Bronchial epithelial cell (primary cell): ENCODE data around the gene DEF6. TPM values are rescaled to one million over a fixed set of nuclear protein-coding genes. Genes with fewer than 3 reads are reported as not detected.

Experiments
- DNase-seq: peaks from one replicate; pipeline ENCODE4 v3.0.0-alpha.2; 2010; ENCODE audit warnings: low read depth
- FAIRE-seq: peaks from 2 replicates; lab custom pipeline; 2011; peaks lifted over from hg19 to GRCh38; lab: Jason Lieb, UNC
- H3K27me3 ChIP-seq: 2 replicates; pipeline ENCODE4 v1.5.1; 2011; ENCODE audit warnings: low read length; ENCODE audit not compliant: control insufficient read depth, insufficient read depth
- H3K36me3 ChIP-seq: 2 replicates; pipeline ENCODE4 v1.5.1; 2011; ENCODE audit warnings: low read length; ENCODE audit not compliant: control insufficient read depth, insufficient read depth
- H3K4me3 ChIP-seq: 2 replicates; pipeline ENCODE4 v1.5.1; 2011; ENCODE audit warnings: mild to moderate bottlenecking, low read depth, low read length, control low read depth
- total RNA-seq: library from RNA; depleted of rRNA; stranded (reverse); fragments of >200 nt; gene quantifications from 2 replicates; pipeline ENCODE4 v1.2.1, GENCODE V29; 2014
- TF ChIP-seq, protein P1 (sequence below): IDR thresholded peaks from 2 replicates; pipeline ENCODE4 v1.5.1; 2011; ENCODE audit warnings: mild to moderate bottlenecking, moderate library complexity, low read length, control low read depth, inconsistent platforms; ENCODE audit not compliant: insufficient read depth, severe bottlenecking

Gene DEF6, protein sequence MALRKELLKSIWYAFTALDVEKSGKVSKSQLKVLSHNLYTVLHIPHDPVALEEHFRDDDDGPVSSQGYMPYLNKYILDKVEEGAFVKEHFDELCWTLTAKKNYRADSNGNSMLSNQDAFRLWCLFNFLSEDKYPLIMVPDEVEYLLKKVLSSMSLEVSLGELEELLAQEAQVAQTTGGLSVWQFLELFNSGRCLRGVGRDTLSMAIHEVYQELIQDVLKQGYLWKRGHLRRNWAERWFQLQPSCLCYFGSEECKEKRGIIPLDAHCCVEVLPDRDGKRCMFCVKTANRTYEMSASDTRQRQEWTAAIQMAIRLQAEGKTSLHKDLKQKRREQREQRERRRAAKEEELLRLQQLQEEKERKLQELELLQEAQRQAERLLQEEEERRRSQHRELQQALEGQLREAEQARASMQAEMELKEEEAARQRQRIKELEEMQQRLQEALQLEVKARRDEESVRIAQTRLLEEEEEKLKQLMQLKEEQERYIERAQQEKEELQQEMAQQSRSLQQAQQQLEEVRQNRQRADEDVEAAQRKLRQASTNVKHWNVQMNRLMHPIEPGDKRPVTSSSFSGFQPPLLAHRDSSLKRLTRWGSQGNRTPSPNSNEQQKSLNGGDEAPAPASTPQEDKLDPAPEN
- total RNA-seq, result 25.0 and 26.0 TPM in 2 replicates

DNA sequence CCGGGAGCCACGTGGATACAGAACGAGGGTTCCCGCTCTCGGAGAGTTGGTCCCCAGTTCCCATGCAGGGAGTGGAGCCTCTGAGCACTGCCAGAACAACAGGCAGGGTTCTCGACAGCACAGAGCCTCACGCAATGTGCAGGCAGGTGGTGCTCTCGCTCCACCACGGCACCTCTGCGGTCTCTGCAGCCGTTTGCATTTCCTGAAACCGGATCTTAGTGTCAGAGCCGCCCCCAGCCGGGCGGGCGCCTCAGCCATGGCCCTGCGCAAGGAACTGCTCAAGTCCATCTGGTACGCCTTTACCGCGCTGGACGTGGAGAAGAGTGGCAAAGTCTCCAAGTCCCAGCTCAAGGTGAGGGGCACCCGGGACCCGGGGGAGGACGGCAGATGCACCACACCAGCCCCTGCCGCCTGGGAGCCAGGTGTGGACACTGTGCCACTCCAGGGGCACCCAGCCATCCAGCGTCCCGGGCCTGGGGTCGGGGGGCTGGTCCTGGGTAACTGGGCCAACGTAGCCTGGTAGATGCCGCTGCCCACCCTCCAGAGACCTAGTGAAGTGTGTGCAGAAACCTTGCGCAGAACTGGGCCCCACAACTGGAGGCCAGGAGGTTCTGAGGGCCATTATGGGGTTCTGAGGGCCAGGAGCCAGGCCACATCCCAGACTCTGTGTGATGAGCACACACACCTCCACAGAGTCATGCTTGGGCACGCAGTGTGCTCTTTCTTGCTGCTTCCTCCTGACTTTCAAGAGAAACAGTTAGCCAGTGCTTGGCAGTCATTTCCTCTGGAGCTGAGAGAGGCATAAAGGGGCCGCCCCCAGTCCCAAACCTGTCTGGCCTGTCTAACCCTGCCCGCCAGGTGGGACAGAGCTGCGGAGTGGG lies at the start of gene DEF6:
Gene DEF6, plus strand, starts transcription at position 218 of the 881 bp plus-strand sequence. Its CDS starts 39 bp downstream, at position 257.
- Histone ChIP-seq H3K27me3 (no peaks in the 10 kb centered on the region), H3K4me3 (peak within 1 kb of the TSS; percentile 57), H3K36me3 (peaks cover 7% of the 10 kb centered on the region)
- DNase-seq (peak; percentile 91), FAIRE-seq (no peak)
- TF ChIP-seq, protein P1, sequence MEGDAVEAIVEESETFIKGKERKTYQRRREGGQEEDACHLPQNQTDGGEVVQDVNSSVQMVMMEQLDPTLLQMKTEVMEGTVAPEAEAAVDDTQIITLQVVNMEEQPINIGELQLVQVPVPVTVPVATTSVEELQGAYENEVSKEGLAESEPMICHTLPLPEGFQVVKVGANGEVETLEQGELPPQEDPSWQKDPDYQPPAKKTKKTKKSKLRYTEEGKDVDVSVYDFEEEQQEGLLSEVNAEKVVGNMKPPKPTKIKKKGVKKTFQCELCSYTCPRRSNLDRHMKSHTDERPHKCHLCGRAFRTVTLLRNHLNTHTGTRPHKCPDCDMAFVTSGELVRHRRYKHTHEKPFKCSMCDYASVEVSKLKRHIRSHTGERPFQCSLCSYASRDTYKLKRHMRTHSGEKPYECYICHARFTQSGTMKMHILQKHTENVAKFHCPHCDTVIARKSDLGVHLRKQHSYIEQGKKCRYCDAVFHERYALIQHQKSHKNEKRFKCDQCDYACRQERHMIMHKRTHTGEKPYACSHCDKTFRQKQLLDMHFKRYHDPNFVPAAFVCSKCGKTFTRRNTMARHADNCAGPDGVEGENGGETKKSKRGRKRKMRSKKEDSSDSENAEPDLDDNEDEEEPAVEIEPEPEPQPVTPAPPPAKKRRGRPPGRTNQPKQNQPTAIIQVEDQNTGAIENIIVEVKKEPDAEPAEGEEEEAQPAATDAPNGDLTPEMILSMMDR, result peak; percentile 99

- Histone ChIP-seq H3K4me3 (no peak overlapping the region), H3K27me3 (no peaks in the 10 kb centered on the region), H3K36me3 (no peaks in the 10 kb centered on the region)
- TF ChIP-seq, protein P1, result no peak
- no peak for FAIRE-seq
- no peak for DNase-seq
Observed at GRCh38 chr6:35248300-35248699, 49.3 kb upstream of the DEF6 start.

DNA sequence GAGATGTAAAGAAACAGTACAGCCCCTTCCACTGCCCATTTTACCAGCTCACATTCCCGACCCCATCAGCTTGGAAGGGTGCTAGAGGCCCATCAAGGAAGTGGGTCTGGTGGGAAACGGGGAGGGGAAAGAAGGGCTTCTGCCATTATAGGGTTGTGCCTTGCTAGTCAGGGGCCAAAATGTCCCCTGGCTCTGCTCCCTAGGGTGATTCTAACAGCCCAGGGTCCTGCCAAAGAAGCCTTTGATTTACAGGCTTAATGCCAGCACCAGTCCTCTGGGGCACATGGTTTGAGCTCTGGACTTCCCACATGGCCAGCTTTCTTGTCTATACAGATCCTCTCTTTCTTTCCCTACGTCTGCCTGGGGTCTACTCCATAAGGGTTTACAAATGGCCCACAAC lies 48.7 kb upstream of the DEF6 start:
- FAIRE-seq (no peak), DNase-seq (no peak)
- H3K27me3 ChIP-seq, result no peaks in the 10 kb centered on the region
- no peaks in the 10 kb centered on the region for H3K36me3 ChIP-seq
- H3K4me3 ChIP-seq, result no peak overlapping the region
- TF ChIP-seq, protein P1, result no peak

GRCh38 chr6:35251949-35252348 lies 45.7 kb upstream of the DEF6 start:
- Histone ChIP-seq H3K27me3 (no peaks in the 10 kb centered on the region), H3K36me3 (no peaks in the 10 kb centered on the region), H3K4me3 (no peak overlapping the region)
- DNase-seq, result no peak
- no peak for FAIRE-seq
- TF ChIP-seq, protein P1, result no peak

GRCh38 chr6:35253249-35253648 lies 44.4 kb upstream of the DEF6 start:
- TF ChIP-seq, protein P1, result no peak
- no peak for DNase-seq
- no peak for FAIRE-seq
- Histone ChIP-seq H3K27me3 (no peaks in the 10 kb centered on the region), H3K36me3 (no peaks in the 10 kb centered on the region), H3K4me3 (no peak overlapping the region)
